Heart left ventricle (tissue), 13 donors: ENCODE measurements around the gene OR6V1.

Source experiments
- CTCF ChIP-seq, 12 donors: fragments of 200-600 bp; sonication (generic) in 4 of 12; IDR thresholded peaks; one replicate each; pipeline versions ENCODE4 v1.5.0 to v1.8.0; 2018 to 2022; ENCODE audit warnings: antibody characterized with exemption in 12 of 12, mild to moderate bottlenecking in 5 of 12
- POLR2A ChIP-seq, 2 donors: fragments of 450-650 bp; IDR thresholded peaks; one replicate each; pipeline ENCODE4 v1.6.1; 2017; ENCODE audit warnings: antibody characterized with exemption in 2 of 2, mild to moderate bottlenecking in 2 of 2, moderate library complexity in 2 of 2
- donor health status: ischemic (EF 13 %, LVEDD 7.1; RV severe dilation, severe dysfunction).
- donor health status: DM: no; HTN: yes; CAD: no.
- donor health status: DM: no; HTN: no; CAD: no.
- donor health status: ischemic (EF 25% LVEDD 6.9; RV normal size, moderate dysfunction).
- donor health status: ischemic (EF 25% LVEDD 5.7; RV mildly dilated, moderate dysfunction).
- donor health status: ischemic (EF 35%, LVEDD 5.7; RV mildly dilated, moderate dysfunction).
- donor health status: nonischemic (EF 11% LVEDD 7.7; RV severe dilation, severe dysfunction).
- donor health status: DM: yes; HTN: yes; CAD: no.
- donor health status: PGD.
- donor health status: ischemic (EF 29% LVEDD 5.4; RV normal size, mild dysfunction).
- donor health status: nonischemic (EF 23%, LVEDD 6.1; RV moderate dilation, normal function).

DNA sequence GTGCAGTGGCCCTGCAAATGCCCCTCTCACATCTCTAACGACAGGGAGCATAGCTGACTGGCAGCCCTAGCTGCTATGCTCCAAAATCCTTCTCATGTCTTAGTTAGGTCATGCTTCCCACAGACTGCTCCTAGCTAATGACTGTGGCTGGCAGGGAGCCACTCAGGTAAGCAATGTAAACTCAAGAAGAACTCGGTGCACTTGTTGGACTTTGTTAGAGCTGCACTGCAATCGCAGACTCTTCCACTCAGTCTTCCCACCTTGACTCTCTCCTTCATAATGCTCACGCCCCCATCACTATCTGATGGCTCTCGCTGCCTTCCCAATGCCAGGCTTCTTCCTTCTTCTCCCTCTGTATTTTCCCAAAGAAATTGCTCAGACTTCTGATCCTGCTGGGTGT is 49.2 kb upstream of the OR6V1 start:
- TF ChIP-seq CTCF (IDR thresholded peaks at IDR 0.05) (no peak), POLR2A (IDR thresholded peaks at IDR 0.05) (no peak)
